Fibroblast of peridontal ligament (primary cell): ENCODE measurements around the gene ALDH3B1.

Experiments
- DNase-seq: peaks from one replicate; pipeline ENCODE4 v3.0.0-alpha.2; 2010; ENCODE audit errors: extremely low read depth

Gene ALDH3B1

DNA sequence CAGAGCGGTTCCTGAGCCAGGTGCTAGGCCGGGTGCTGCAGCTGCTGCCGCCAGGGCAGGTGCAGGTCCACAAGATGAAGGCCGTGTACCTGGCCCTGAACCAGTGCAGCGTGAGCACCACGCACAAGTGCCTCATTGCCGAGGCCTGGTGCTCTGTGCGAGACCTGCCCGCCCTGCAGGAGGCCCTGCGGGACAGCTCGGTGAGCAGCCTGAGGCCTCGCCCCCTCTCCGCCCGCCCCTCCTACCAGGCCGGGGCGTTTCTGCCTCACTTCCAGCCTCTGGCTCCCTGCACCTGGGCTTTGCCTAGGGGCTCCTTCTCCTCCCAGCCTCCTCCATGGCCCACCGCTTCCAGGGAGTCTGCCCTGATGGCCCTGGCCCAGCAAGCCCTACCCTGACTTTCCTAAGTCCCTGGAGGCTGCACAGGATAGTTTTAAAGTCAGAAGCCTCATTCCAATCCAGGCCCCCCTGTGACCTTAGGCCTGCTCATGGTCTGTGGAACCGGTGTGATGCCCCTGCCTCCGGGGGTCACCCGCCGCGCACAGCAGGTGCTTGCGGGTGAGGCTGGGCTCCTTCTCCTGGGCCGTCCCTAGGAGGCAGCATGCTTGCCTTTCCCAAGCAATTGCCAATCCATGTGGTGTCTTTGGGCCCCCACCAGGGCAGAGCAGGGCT, 34.2 kb downstream of the ALDH3B1 start:
- DNase-seq = no peak

DNA sequence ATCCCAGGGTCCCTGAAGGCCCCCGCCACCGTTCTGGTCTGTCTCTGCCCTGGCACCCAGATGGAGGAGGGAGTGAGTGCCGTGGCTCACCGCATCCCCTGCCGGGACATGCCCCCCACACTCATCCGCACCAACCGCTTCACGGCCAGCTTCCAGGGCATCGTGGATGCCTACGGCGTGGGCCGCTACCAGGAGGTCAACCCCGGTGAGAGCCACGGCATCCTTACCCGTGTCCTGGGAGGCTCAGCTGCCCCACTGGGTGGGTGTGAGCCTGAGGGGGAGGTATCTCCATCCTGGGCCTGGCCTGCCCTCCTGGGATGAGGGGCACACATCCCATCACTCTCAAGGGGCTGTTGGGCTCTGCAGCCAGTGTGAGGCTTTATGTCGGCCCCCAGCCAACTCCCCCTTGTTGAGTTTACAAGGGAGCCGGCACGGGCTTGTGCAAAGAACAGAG, 34.8 kb downstream of the ALDH3B1 start:
- no peak for DNase-seq

DNA sequence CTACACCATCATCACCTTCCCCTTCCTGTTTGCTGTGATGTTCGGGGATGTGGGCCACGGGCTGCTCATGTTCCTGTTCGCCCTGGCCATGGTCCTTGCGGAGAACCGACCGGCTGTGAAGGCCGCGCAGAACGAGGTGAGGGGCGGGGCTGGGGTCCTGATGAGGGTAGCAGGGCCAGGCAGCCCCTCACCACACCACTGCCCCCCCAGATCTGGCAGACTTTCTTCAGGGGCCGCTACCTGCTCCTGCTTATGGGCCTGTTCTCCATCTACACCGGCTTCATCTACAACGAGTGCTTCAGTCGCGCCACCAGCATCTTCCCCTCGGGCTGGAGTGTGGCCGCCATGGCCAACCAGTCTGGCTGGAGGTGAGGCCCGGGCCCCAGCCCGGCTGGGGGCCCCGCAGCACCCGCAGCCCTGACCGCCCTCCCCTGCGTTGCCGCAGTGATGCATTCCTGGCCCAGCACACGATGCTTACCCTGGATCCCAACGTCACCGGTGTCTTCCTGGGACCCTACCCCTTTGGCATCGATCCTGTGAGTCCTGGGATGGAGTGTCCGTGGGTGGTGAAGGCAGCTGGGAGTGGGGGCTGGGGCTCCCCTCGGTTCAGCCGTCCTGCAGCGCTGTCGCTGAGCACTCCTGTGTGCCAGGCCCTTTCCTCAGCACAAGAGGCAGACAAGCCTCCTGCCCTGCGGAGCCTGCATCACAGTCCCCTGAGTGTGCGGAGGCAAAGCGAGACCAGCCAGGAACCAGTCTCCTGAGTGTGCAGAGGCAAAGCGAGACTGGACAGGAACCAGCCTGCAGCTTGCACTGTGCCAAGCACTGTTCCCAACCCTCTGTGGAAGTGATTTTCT, 37.5 kb downstream of the ALDH3B1 start:
- DNase-seq = no peak

- no peak for DNase-seq
These were observed 38.8 kb downstream of the ALDH3B1 start for GRCh38 chr11:68048681-68049508.

DNA sequence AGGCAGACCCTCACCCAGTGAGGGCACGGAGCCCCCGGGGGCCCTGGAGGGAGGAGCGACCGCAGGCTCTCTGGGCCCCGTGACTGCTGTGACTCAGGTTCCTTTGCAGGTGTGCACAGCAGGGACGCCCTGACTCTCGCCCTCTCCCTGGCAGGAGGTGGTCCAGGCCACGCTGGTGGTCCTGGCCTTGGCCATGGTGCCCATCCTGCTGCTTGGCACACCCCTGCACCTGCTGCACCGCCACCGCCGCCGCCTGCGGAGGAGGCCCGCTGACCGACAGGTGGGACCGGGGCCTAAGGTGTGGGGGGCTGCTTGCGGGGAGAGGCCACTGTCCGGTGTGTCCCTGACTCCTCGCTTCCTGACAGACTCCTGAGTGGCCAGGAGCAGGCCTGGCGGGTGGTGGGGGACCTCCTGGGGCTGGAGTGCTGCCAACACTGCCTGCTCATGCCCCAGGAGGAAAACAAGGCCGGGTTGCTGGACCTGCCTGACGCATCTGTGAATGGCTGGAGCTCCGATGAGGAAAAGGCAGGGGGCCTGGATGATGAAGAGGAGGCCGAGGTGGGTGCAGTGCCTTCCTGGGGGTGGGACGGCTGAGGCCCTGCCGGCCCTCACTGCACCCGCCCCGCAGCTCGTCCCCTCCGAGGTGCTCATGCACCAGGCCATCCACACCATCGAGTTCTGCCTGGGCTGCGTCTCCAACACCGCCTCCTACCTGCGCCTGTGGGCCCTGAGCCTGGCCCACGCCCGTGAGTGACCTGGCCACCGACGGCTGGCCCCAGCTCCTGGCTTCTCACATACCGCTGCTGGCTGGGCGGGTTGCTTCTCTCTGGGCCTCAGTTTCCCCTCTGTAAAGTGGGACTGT, 39.6 kb downstream of the ALDH3B1 start:
- DNase-seq = no peak

DNA sequence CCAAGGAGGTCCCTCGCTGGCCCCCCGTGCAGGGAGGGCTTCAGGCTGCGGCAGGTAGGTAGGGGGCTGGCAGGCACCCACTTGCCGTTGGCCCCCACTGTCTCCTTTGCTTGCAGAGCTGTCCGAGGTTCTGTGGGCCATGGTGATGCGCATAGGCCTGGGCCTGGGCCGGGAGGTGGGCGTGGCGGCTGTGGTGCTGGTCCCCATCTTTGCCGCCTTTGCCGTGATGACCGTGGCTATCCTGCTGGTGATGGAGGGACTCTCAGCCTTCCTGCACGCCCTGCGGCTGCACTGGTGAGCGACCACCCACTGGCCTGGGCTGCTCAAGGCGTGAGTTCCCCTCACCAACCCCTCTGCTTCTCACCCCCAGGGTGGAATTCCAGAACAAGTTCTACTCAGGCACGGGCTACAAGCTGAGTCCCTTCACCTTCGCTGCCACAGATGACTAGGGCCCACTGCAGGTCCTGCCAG, 40.3 kb downstream of the ALDH3B1 start:
- DNase-seq = no peak

- DNase-seq = no peak
These were observed 41.3 kb downstream of the ALDH3B1 start for GRCh38 chr11:68051191-68052136.

- no peak for DNase-seq
These were observed 42.2 kb downstream of the ALDH3B1 start for GRCh38 chr11:68052137-68052873.

DNA sequence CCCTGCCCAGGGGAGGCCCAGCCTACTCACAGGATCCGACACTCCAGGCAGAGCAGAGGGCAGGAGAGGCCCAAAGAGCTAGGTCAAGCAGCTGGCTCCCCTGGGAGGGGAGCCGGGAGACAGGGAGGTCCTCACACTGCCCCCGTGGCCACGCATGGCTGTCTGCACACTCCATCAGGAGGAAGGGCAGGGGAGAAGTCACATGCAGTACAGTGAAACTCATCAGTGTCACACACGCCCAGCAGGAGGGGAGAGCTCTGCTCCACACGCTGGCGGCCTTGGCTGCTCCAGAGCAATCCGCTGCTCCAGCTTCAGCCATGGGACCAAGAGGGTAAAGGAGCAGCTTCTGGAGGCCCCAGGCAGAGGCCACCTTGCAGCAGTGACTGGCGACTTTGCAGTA, 43.0 kb downstream of the ALDH3B1 start:
- no peak for DNase-seq

DNA sequence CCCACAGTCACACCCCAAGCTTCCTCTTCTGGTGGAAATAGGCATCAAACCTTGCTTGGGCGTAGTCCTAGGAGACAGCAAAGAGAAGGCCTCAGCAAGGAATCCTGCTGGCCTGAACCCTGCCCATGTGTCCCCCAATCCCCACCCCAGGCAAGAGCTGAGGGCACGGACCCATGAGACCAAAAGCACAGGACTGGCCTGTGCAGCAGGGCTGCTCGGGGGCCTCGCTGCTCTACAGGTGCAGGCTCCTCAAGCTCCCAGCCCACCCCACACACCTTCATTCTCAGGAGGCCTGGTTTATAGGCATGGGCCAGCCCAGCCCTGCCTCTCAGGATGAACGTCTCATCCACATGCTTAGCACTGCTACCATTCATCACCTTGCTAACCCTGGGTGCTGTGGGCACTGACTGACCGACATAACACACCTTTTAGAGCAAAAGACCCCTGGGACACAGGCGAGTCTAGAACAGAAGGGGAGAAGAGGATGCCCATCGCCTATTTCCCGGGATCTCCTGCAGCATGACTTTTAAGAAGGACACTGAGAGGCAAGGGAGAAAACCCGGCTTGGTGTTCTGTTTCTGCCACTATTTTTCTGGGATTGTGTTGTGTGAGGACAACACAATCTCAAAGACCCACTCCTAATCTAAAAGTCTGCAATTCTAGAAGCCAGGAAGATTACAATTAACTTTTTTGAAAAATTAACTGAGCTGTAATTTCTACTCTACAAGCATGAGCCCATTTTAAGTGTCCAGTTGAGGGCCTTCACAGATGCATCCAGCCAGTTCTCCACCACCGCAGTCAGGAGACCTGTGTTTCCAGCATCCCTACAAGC, 44.1 kb downstream of the ALDH3B1 start:
- DNase-seq = no peak

DNA sequence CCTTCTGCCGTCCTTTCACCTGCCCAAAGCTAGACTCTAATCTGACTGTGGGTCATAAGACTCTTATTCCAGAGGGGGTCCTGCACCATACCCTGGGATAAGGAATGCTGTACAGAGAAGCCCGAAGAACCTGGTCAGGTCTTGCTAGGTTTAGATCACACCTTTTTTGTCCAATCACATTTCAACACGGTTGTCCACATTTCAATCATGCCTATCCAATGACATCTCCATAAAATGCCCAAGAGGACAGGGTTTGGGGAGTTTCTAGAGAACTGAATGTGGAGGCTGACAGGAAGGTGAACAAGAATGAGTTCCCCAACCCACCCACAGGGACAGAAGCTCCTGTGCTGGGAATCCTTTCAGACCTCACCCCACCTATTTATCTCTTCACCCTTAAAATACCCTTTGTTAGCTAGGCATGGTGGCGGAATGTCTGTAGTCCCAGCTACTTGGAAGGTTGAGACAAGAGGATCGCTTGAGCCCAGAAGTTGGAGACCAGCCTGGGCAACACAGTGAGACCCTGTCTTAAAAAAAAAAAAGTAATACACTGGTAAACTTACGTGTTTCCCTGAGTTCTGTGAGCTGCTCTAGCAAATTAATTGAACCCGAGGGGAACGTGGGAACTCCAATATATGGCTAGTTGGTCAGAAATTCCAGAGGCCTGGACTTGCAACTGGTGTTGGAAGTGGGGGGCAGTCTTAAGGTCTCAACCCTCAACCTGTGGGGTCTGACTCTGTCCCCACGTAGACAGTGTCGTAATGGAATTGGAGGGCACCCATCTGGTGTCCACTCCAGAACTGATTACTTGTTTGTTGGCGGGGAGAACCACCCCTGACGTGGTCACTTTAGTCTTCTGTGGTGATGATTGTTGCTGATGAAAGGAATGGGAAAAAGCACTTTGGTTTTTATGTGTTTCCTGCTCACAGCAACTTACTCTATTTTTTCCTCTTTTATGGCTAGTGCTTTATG, 46.5 kb downstream of the ALDH3B1 start:
- DNase-seq = no peak

DNA sequence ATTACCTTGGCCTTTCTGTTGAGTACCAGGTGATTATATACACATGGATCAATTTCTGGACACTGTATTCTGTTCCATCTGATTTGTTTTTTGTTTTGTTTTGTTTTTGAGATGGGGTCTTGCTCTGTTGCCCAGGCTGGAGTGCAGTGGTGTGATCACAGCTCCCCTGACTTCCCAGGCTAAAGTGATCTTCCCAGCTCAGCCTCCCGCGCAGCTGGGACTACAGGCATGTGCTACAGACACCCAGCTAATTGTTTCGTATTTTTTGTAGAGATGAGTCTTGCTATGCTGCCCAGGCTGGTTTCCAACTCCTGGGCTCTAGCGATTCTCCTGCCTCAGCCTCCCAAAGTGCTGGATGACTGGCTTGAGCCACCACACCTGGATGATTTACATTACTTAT, 47.7 kb downstream of the ALDH3B1 start:
- no peak for DNase-seq

GRCh38 chr11:68061508-68061907, 51.4 kb downstream of the ALDH3B1 start:
- DNase-seq = no peak

- no peak for DNase-seq
These were observed 54.8 kb downstream of the ALDH3B1 start for GRCh38 chr11:68064926-68065325.

DNA sequence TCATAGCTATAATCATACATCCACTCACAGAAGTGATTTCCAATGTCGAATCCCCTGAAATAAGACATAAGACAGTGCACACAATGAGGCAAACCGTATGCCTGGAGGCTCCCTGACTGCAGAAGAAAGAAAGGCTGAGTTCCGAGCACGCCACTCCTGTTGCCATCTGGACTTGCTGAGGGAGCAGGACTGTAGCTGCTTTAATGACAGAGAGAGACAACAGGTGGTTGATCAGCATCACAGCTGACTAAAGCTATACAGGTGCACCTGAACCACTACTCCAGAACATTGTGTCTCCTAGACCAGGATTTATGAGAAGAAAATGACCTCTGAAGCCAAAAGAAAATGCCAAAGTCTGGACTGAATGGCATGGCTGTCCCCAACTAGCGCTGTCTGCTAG, 55.7 kb downstream of the ALDH3B1 start:
- DNase-seq = no peak

DNA sequence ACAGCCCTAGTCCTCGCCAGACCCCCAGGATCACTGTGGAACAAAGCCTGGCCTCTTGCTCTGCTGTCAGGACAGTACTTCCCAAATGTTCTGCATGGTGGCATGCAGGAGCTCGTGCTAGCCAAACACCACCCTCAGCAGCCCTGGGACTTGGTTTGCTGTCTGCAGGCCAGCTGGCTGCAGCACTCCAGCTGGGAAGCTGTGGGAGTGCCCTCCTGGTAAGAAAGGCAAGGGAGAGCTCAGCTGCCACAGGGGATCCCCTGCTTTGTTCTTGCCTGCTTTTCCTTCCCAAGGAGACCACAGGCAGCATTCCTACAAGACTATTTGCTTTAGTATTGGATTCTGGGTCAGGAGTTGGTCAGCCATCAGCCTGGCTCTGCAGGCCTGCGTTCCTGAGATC, 56.6 kb downstream of the ALDH3B1 start:
- peak; percentile 74 for DNase-seq

DNA sequence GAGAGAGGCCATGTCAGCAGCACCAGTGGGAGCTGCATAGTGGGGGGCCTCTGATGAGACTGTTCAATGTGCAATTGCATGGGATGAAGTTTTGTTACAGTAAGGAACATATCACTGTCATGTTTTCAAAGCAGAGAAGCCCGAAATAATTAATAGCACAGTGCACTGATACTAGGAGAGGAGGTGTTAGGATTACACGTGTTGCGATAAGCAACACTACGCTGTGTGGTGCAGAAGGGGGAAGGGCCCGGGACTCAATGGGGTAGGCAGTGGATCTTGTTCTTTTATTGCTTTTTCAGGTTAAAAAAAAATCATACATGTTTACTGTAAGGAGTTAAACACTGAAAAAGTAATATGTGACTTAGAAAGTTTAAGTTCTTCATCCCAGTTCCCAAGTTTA, 57.9 kb downstream of the ALDH3B1 start:
- no peak for DNase-seq
